Vagina (tissue), 2 donors: ENCODE results near the gene FAM50B.

Experiments used
- CTCF ChIP-seq, 3 experiments: fragments of 450-650 bp in 2 of 3; fragments of 200-600 bp in 1 of 3; sonication (generic) in 1 of 3; IDR thresholded peaks; one replicate each; pipeline ENCODE4 v1.5.1; 2017 to 2019; ENCODE audit warnings: antibody characterized with exemption in 3 of 3, mild to moderate bottlenecking in 2 of 3, moderate library complexity in 2 of 3
- POLR2A ChIP-seq, 2 donors: fragments of 450-650 bp; IDR thresholded peaks; one replicate each; pipeline ENCODE4 v1.6.1; 2017; ENCODE audit warnings: antibody characterized with exemption in 2 of 2, mild to moderate bottlenecking in 2 of 2, moderate library complexity in 2 of 2
- POLR2AphosphoS5 ChIP-seq, 2 donors: sonication (generic); formaldehyde crosslinking; IDR thresholded peaks; one replicate each; pipeline ENCODE4 v1.9.0; 2017; ENCODE audit warnings: antibody characterized with exemption in 2 of 2, mild to moderate bottlenecking in 2 of 2, low read depth in 1 of 2; ENCODE audit not compliant: insufficient read depth in 1 of 2

GRCh38 chr6:3898265-3898994, 49.3 kb downstream of the FAM50B start:
- TF ChIP-seq CTCF (IDR thresholded peaks at IDR 0.05), result no peak
- TF ChIP-seq POLR2AphosphoS5 (IDR thresholded peaks at IDR 0.05; ENCODE audit: insufficient read depth in 1 of 2, low read depth in 1 of 2), result no peak
- no peak for TF ChIP-seq POLR2A (IDR thresholded peaks at IDR 0.05)
